ENCODE data around the gene ATF1.

DNA sequence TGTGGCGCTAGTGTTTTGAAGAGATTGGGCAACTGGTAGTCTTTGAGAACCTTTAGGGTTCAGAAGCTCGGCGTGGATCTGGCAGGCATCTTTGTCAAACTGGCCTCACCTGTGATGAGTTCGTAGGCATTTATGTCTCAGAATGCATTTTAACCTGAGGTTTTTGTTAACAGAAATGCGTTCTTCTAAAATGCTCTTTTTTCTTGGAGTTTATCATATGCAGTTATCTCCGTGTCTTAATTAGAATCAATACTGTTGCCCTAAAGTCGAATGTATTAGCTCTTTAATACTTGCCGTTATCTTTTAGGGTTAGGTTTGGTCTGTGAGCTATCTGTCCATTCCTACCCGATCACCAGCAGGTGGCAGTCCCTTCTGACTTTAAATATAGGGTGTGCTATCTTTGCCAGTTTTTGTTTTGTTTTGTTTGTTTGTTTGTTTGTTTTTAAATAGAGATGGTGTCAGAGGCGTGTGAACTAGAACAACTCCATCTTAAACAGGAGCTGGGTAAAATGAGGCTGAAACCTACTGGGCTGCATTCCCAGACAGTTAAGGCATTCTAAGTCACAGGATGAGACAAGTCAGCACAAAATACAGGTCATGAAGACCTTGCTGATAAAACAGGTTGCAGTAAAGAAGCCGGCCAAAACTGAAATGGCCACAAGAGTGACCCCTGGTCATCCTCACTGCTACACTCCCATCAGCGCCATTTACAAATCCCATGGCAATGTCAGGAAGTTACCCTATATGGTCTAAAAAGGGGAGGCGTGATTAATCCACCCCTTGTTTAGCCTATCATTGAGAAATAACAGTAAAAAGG lies 1.4 kb downstream of the ATF1 start:
- TF ChIP-seq BHLHE40 (IDR thresholded peaks at IDR 0.05; ENCODE audit: borderline replicate concordance) (no peak), HDGF (IDR thresholded peaks at IDR 0.05; ENCODE audit: borderline replicate concordance) (no peak), FOXM1 (IDR thresholded peaks at IDR 0.05; ENCODE audit: borderline replicate concordance) (no peak), L3MBTL2 (conservative IDR thresholded peaks at IDR 0.05) (no peak), ARNT (IDR thresholded peaks at IDR 0.05) (no peak), CTBP1 (IDR thresholded peaks at IDR 0.05; ENCODE audit: borderline replicate concordance) (no peak), NFRKB (IDR thresholded peaks at IDR 0.05) (no peak), TARDBP (IDR thresholded peaks at IDR 0.05) (no peak), SP1 (IDR thresholded peaks at IDR 0.05) (no peak), FOXK2 (IDR thresholded peaks at IDR 0.05) (no peak)
